HCT116 (cell line): ENCODE results near the gene LALBA. TPM values are rescaled to one million over a fixed set of nuclear protein-coding genes. Genes with fewer than 3 reads are reported as not detected.

Experiments used
- ATAC-seq: fragments of 200-7000 bp; cut with Tn5 transposase; 2 replicates; pipeline ENCODE4 v1.9.1; 2020; ENCODE audit warnings: mild to moderate bottlenecking, moderate library complexity
- BruUV-seq: library from RNA; stranded (reverse); fragments of 400-500 nt; replicated peaks from 2 replicates; lab custom pipeline; 2021; lab: Mats Ljungman, UMichigan
- CTCF ChIA-PET: fragments of 300-600 bp; sonication (Branson Sonifier 250); formaldehyde crosslinking; loops from one replicate; lab custom pipeline; 2021; ENCODE audit warnings: antibody characterized with exemption; lab: Charles Lee
- POLR2A ChIA-PET: fragments of 300-600, 350-600 bp; sonication (Branson Sonifier 250); formaldehyde crosslinking; loops from one replicate; lab custom pipeline; 2021; ENCODE audit warnings: antibody characterized with exemption; lab: Charles Lee
- RAD21 ChIA-PET, 2 experiments: fragments of 300-600 bp; sonication (Branson Sonifier 250); formaldehyde crosslinking; loops; one replicate each; lab custom pipeline; 2023; ENCODE audit warnings: low total read pairs in 2 of 2; ENCODE audit not compliant: uncharacterized antibody in 2 of 2, unreplicated experiment in 2 of 2, low non-redundant PET in 1 of 2; lab: Charles Lee
- DNase-seq: peaks from one replicate; pipeline ENCODE4 v3.0.0-alpha.2; 2010; ENCODE audit warnings: low read depth, low spot score
- H2AFZ ChIP-seq: fragments of 200-600 bp; shearing (Covaris generic), sonication (generic); 2 replicates; pipeline ENCODE4 v1.6.1; 2017; ENCODE audit warnings: low read depth, mixed run types, mixed read lengths, antibody characterized with exemption, low read length; ENCODE audit not compliant: poor library complexity, severe bottlenecking
- H3K27ac ChIP-seq: 2 replicates; pipeline ENCODE4 v1.5.1; 2012; ENCODE audit warnings: low read depth, low read length
- H3K27me3 ChIP-seq: fragments of 200-600 bp; sonication (generic); 2 replicates; pipeline ENCODE4 v1.6.1; 2016; ENCODE audit warnings: mixed run types, low read length, mixed read lengths; ENCODE audit not compliant: insufficient read depth
- H3K36me3 ChIP-seq, 2 experiments: fragments of 200-500 bp in 1 of 2; fragments of 200-600 bp in 1 of 2; sonication (Bioruptor generic) in 1 of 2; sonication (generic) in 1 of 2; 2 replicates each; pipeline versions ENCODE4 v1.5.1 to v1.6.1; 2014 to 2016; ENCODE audit warnings: low read length in 2 of 2, inconsistent platforms in 1 of 2, mixed read lengths in 1 of 2, mixed run types in 1 of 2; ENCODE audit not compliant: insufficient read depth in 2 of 2, control insufficient read depth in 1 of 2
- H3K4me1 ChIP-seq, 2 experiments: fragments of 200-600 bp in 1 of 2; sonication (generic) in 1 of 2; 2 replicates each; pipeline versions ENCODE4 v1.5.1 to v1.6.1; 2012 to 2017; ENCODE audit warnings: low read length in 2 of 2, inconsistent platforms in 1 of 2, mild to moderate bottlenecking in 1 of 2, mixed read lengths in 1 of 2, mixed run types in 1 of 2, moderate library complexity in 1 of 2; ENCODE audit not compliant: insufficient read depth in 2 of 2, control insufficient read depth in 1 of 2
- H3K4me2 ChIP-seq: fragments of 200-600 bp; sonication (generic); 2 replicates; pipeline ENCODE4 v1.6.1; 2017; ENCODE audit warnings: mixed run types, low read length, mixed read lengths
- H3K4me3 ChIP-seq, 2 experiments: fragments of 200-600 bp in 1 of 2; sonication (generic) in 1 of 2; replicated peaks in 1 of 2; 2 replicates each; pipeline ENCODE4 v1.5.1; 2011 to 2016; ENCODE audit warnings: low read length in 2 of 2, control low read depth in 1 of 2, low read depth in 1 of 2, mild to moderate bottlenecking in 1 of 2, mixed read lengths in 1 of 2, mixed run types in 1 of 2
- H3K79me2 ChIP-seq: fragments of 200-600 bp; sonication (generic); 2 replicates; pipeline ENCODE4 v1.6.1; 2017; ENCODE audit warnings: mild to moderate bottlenecking, mixed run types, low read length, moderate library complexity, mixed read lengths; ENCODE audit not compliant: insufficient read depth
- H3K9ac ChIP-seq: fragments of 200-600 bp; sonication (generic); 2 replicates; pipeline ENCODE4 v1.6.1; 2016; ENCODE audit warnings: low read length, mixed read lengths
- H3K9me2 ChIP-seq: fragments of 200-600 bp; sonication (generic), shearing (Covaris generic); 2 replicates; pipeline ENCODE4 v1.6.1; 2017; ENCODE audit warnings: mixed run types, mild to moderate bottlenecking, moderate library complexity; ENCODE audit not compliant: insufficient read depth
- H3K9me3 ChIP-seq, 2 experiments: fragments of 200-500 bp in 1 of 2; fragments of 200-600 bp in 1 of 2; sonication (Bioruptor generic) in 1 of 2; sonication (generic) in 1 of 2; 2 replicates each; pipeline ENCODE4 v1.6.1; 2014 to 2017; ENCODE audit warnings: low read length in 2 of 2, mixed read lengths in 2 of 2, inconsistent platforms in 1 of 2, low read depth in 1 of 2, mild to moderate bottlenecking in 1 of 2, mixed run types in 1 of 2, moderate library complexity in 1 of 2; ENCODE audit not compliant: control insufficient read depth in 1 of 2, insufficient read depth in 1 of 2
- H4K20me1 ChIP-seq: fragments of 200-600 bp; sonication (generic), shearing (Covaris generic); 2 replicates; pipeline ENCODE4 v1.6.1; 2017; ENCODE audit warnings: mixed run types, mild to moderate bottlenecking, moderate library complexity; ENCODE audit not compliant: insufficient read depth
- CBX3 ChIP-seq: IDR thresholded peaks from 2 replicates; pipeline ENCODE4 v1.6.1; 2012; ENCODE audit warnings: low read depth
- CEBPB ChIP-seq: IDR thresholded peaks from 2 replicates; pipeline ENCODE4 v1.6.1; 2012; ENCODE audit warnings: low read depth
- EZH2 ChIP-seq: fragments of 200-600 bp; sonication (generic); IDR thresholded peaks from 2 replicates; pipeline ENCODE4 v1.6.1; 2017; ENCODE audit warnings: antibody characterized with exemption, mixed run types
- JUND ChIP-seq: IDR thresholded peaks from 2 replicates; pipeline ENCODE4 v1.6.1; 2012
- POLR2A ChIP-seq: IDR thresholded peaks from 2 replicates; pipeline ENCODE4 v1.7.0; 2011; ENCODE audit warnings: borderline replicate concordance; ENCODE audit not compliant: insufficient read depth, insufficient read length; ENCODE audit errors: extremely low read depth
- SRF ChIP-seq: IDR thresholded peaks from 2 replicates; pipeline ENCODE4 v1.6.1; 2012; ENCODE audit warnings: low read depth
- TCF7L2 ChIP-seq: IDR thresholded peaks from 2 replicates; pipeline ENCODE4 v1.7.0; 2011; ENCODE audit warnings: borderline replicate concordance, inconsistent platforms; ENCODE audit not compliant: insufficient read depth, insufficient read length; ENCODE audit errors: extremely low read depth
- YY1 ChIP-seq: IDR thresholded peaks from 2 replicates; pipeline ENCODE4 v1.6.1; 2011; ENCODE audit warnings: low read length, low read depth, moderate library complexity, mild to moderate bottlenecking; ENCODE audit not compliant: insufficient replicate concordance; ENCODE audit errors: extremely low read depth
- ZNF274 ChIP-seq: fragments of 200-500 bp; sonication (Bioruptor generic); IDR thresholded peaks from 2 replicates; pipeline ENCODE4 v1.6.1; 2014; ENCODE audit warnings: mild to moderate bottlenecking, low read depth, low read length, inconsistent platforms
- intact Hi-C: fragments of 100-400 bp; cut with micrococcal nuclease; formaldehyde crosslinking; loops from 2 replicates; pipeline ENCODE4 v1.10.0; 2022
- total RNA-seq: library from RNA; stranded (reverse); gene quantifications from one replicate; pipeline ENCODE4 v1.2.1, GENCODE V29; 2021; ENCODE audit not compliant: unreplicated experiment
- TF ChIP-seq, protein P1 (sequence below): IDR thresholded peaks from 2 replicates; pipeline ENCODE4 v1.6.1; 2012
- TF ChIP-seq, protein P2 (sequence below): IDR thresholded peaks from 2 replicates; pipeline ENCODE4 v1.6.1; 2012; ENCODE audit warnings: low read depth

LALBA gene
- total RNA-seq, 1 experiment from 2014 or later: not detected

DNA sequence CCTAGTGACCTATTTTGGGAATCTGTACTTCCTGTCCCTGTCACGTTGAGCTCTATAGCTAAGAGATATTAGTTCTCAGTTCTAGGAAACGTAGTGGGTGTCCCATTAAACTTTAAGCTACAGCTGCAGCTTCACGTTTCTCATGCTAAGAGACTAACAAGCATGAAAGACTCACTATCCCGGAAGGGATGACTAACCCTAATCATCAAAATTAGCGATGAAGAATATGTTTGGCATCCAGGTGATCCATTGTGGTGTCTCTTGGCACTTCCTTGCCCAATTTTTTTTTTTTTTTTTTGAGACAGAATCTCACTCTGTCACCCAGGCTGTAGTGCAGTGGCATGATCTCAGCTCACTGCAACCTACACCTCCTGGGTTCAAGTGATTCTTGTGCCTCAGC, 11.0 kb upstream of the LALBA start:
- POLR2A ChIA-PET: no interaction called here
- RAD21 ChIA-PET: no interaction called here
- no peak overlapping the region for H3K27ac ChIP-seq

More for the DNA sequence above, 11.0 kb upstream of the LALBA start:
- Histone ChIP-seq H3K27me3 (no peaks in the 10 kb centered on the region), H3K9ac (no peak overlapping the region), H2AFZ (peak overlapping the region; percentile 71), H3K4me1 (peaks cover 0 to 7% of the 10 kb centered on the region in 2 experiments; a peak in 1 of 4 replicates), H3K4me2 (no peak overlapping the region), H3K4me3 (no peak overlapping the region), H3K79me2 (no peaks in the 10 kb centered on the region), H3K9me3 (no peaks in the 10 kb centered on the region), H3K9me2 (no peaks in the 10 kb centered on the region), H3K36me3 (no peaks in the 10 kb centered on the region), H4K20me1 (no peaks in the 10 kb centered on the region)
- CTCF ChIA-PET: interaction anchor here (0.9 kb wide), 1 partner anchor 10 kb away, joined by 3 read pairs; no protein-coding TSS in a partner anchor
- intact Hi-C loops: no loop called here
- ATAC-seq (no peak), DNase-seq (no peak)
- TF ChIP-seq EZH2 (no peak), ZNF274 (no peak), CBX3 (no peak), TCF7L2 (no peak), SRF (no peak), JUND (no peak), YY1 (no peak), CEBPB (no peak), POLR2A (no peak)
- TF ChIP-seq, protein P1, sequence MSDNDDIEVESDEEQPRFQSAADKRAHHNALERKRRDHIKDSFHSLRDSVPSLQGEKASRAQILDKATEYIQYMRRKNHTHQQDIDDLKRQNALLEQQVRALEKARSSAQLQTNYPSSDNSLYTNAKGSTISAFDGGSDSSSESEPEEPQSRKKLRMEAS: no peak
- TF ChIP-seq, protein P2, sequence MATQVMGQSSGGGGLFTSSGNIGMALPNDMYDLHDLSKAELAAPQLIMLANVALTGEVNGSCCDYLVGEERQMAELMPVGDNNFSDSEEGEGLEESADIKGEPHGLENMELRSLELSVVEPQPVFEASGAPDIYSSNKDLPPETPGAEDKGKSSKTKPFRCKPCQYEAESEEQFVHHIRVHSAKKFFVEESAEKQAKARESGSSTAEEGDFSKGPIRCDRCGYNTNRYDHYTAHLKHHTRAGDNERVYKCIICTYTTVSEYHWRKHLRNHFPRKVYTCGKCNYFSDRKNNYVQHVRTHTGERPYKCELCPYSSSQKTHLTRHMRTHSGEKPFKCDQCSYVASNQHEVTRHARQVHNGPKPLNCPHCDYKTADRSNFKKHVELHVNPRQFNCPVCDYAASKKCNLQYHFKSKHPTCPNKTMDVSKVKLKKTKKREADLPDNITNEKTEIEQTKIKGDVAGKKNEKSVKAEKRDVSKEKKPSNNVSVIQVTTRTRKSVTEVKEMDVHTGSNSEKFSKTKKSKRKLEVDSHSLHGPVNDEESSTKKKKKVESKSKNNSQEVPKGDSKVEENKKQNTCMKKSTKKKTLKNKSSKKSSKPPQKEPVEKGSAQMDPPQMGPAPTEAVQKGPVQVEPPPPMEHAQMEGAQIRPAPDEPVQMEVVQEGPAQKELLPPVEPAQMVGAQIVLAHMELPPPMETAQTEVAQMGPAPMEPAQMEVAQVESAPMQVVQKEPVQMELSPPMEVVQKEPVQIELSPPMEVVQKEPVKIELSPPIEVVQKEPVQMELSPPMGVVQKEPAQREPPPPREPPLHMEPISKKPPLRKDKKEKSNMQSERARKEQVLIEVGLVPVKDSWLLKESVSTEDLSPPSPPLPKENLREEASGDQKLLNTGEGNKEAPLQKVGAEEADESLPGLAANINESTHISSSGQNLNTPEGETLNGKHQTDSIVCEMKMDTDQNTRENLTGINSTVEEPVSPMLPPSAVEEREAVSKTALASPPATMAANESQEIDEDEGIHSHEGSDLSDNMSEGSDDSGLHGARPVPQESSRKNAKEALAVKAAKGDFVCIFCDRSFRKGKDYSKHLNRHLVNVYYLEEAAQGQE: no peak
- BruUV-seq: no TSS peak
